Rectal smooth muscle tissue (tissue), 1 donor: ENCODE measurements around the gene LCT.
"Not testable (repeated sequence)": the region's sequence is repeated elsewhere in the genome, so short reads cannot be mapped to it uniquely, and the experiment has no call there.

Experiments
- H3K27ac ChIP-seq: one replicate; pipeline ENCODE4 v1.7.0; 2013; ENCODE audit warnings: low read depth, low read length, inconsistent platforms
- H3K27me3 ChIP-seq: one replicate; pipeline ENCODE4 v1.7.0; 2013; ENCODE audit warnings: low read length; ENCODE audit not compliant: control insufficient read depth, insufficient read depth
- H3K36me3 ChIP-seq: one replicate; pipeline ENCODE4 v1.7.0; 2013; ENCODE audit warnings: low read length; ENCODE audit not compliant: control insufficient read depth, insufficient read depth
- H3K4me1 ChIP-seq: one replicate; pipeline ENCODE4 v1.7.0; 2013; ENCODE audit warnings: low read length; ENCODE audit not compliant: control insufficient read depth, insufficient read depth
- H3K4me3 ChIP-seq: one replicate; pipeline ENCODE4 v1.7.0; 2013; ENCODE audit warnings: low read length
- H3K9ac ChIP-seq: one replicate; pipeline ENCODE4 v1.7.0; 2013; ENCODE audit warnings: low read length

LCT gene

DNA sequence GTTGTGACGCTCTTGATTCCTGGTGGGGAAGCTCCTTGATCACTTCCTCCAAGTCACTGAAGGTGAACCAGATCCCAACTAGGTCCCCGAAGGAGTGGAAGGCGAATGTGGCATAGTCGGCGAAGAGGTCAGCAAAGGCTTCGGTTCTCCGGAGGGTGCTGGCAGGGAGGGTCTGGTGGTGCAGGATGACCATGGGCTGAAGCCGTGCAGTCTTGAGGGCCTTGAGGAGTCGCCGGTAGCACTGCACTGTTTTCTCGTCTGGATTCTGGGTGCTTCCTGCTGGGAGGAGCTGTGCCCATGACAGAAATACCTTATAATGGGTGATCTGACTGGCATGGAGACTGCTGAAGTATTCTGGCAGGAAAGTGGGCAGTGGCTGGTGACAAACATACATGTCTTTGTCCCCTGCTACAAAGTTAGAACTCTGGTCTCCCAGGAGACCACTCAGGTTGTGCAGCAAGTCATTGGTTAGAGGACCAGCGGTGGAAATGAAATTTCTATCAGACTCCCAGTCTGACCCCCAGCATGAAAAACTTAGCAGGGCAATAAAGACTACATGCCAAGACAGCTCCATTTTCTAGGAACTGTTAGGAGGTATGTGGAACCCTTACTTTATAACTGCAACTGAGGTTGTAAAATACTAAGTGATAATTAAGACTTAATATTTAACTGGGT is at the start of gene LCT:
LCT (minus strand) TSS at position 589 of the 675 bp plus-strand sequence; CDS start at position 574, 15 bp downstream.
- H3K27ac ChIP-seq, result no peak within 1 kb of the TSS
- H3K9ac ChIP-seq, result no peak within 1 kb of the TSS
- H3K36me3 ChIP-seq, result no peaks in the 10 kb centered on the region

DNA sequence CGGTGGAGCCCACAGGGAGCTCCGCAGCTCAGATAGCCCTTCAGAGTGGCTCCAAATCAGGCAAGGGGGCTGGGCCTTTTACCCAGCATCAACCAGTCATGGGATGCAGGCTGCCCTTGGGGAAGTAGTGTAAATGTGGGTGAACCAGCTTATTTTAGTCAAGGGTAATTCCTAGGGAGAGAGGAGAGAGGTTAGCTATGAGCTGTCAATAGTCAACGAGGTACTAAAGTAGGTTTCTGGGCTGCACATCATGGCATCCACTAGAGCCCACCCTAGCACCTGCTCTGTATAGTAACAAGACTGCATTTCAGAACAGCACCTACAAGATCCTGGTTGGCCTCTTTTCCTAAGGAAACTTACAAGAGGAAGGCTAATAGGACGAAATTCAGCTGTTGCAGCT is 48.7 kb upstream of the LCT start:
- Histone ChIP-seq H3K27ac (no peak overlapping the region), H3K36me3 (no peaks in the 10 kb centered on the region), H3K4me1 (no peaks in the 10 kb centered on the region), H3K27me3 (no peaks in the 10 kb centered on the region), H3K4me3 (no peak overlapping the region), H3K9ac (no peak overlapping the region)

More for the DNA sequence above, at the start of gene LCT:
- H3K4me1 ChIP-seq, result no peaks in the 10 kb centered on the region
- H3K27me3 ChIP-seq, result no peaks in the 10 kb centered on the region
- H3K4me3 ChIP-seq, result no peak within 1 kb of the TSS

DNA sequence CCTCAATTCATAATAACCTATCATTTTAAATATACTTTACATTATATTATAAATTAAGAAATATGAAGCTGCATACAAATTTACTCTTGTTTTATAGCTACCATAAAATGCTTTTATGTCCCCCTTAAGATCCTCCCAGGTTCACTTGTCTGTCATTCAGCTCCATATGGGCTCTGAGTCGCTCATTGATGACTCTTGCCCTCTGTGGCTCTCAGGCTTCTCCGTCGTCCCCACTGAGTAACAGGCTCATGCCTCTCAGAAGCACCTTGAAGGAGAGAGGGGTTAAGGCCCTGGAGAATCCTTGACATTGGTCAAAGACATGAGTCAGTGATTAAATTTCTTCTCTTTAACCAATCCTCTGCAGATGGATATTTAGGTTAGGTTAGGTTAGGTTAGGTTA is 45.4 kb upstream of the LCT start:
- Histone ChIP-seq H3K36me3 (no peaks in the 10 kb centered on the region), H3K9ac (no peak overlapping the region), H3K27me3 (no peaks in the 10 kb centered on the region), H3K4me1 (no peaks in the 10 kb centered on the region), H3K4me3 (no peak overlapping the region), H3K27ac (no peak overlapping the region)

DNA sequence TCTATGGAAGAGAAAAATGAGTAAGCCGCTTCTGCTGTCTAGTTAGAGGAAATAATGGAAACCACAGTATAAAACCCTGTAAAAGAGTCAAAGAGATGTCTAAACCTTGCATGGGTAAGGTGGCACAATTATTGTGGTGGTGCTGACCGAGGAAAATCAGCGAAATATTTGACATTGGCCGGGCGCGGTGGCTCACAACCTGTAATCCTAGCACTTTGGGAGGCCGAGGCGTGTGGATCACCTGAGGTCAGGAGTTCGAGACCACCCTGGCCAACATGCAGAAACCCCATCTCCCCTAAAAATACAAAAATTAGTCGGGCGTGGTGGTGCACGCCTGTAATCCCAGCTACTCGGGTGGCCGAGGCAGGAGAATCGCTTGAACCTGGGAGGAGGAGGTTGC is 39.8 kb upstream of the LCT start:
- not testable (repeated sequence) for H3K36me3 ChIP-seq, H3K4me1 ChIP-seq, H3K27me3 ChIP-seq, H3K9ac ChIP-seq, H3K27ac ChIP-seq
- peak overlapping the region; percentile 48 for H3K4me3 ChIP-seq

DNA sequence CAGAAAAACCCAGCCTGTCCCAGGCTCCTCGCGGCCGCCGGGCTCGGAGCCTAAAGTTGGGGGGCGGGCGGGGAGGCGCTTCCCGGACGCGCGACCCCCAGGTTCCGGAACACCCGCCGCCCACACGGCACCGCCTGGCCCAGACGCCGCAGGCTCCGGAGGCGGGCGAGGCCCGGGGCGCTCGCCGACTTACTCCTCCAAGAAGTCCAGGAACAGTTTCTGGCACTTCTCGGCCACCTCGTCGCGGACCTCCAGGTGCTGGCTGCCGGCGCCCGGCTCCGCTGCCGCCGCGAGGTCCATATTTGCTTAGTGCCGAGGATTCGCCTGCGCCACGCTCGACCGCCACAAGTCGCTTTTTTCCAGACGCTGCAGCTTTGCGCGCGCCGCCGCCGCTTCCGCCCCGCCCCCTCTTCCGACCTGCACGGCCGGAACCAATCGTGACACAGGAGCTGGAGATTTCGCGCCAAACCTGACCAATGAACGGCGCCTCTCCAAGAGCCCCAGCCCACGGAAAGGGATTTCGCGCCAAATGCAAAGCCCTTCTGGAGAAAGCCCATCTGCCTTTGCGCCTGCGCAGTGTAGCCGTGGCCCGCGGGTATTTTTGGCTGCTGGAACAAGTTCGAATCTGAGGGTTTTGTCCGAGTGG is 39.2 kb upstream of the LCT start, which contains the start of gene MCM6:
MCM6 (minus strand) TSS at position 378 of the 646 bp plus-strand sequence; CDS start at position 300, 78 bp downstream.
- Histone ChIP-seq H3K4me3 (peak within 1 kb of the TSS; percentile 62), H3K9ac (peak within 1 kb of the TSS; percentile 45), H3K27ac (peak within 1 kb of the TSS; percentile 60), H3K4me1 (peaks cover 3% of the 10 kb centered on the region), H3K36me3 (no peaks in the 10 kb centered on the region), H3K27me3 (no peaks in the 10 kb centered on the region)

DNA sequence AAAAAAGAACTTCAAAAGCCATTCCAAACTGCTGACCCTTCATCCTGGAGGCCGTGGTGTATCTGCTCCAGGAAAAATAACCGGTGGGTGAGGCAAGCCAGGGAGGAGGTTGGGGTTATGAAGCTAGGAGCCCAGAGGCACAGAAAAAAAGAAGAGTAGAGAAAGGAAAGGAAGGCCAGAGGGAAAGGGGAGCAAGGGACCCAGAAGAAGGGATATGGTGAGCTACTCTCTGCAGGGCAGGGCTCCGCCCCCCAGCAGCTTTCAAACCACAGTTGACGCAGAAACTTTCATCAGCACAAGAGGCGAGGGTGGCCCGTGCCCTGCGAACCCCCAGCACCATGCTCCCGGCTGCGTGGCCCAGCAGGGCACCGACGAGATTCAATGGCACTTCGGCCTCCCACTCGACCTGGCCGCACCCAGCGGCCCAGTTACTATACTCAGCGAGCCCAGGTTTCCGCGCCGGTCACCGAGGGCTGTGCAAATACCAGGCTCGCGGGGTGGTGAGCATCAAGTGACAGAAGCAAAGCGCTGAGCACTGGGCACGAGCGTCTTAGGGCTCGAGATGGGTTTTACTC is 38.6 kb upstream of the LCT start:
- peak overlapping the region; percentile 60 for H3K27ac ChIP-seq
- peak overlapping the region; percentile 62 for H3K4me3 ChIP-seq
- peaks cover 3% of the 10 kb centered on the region for H3K4me1 ChIP-seq
- H3K36me3 ChIP-seq, result no peaks in the 10 kb centered on the region
- no peaks in the 10 kb centered on the region for H3K27me3 ChIP-seq
- H3K9ac ChIP-seq, result peak overlapping the region; percentile 45

DNA sequence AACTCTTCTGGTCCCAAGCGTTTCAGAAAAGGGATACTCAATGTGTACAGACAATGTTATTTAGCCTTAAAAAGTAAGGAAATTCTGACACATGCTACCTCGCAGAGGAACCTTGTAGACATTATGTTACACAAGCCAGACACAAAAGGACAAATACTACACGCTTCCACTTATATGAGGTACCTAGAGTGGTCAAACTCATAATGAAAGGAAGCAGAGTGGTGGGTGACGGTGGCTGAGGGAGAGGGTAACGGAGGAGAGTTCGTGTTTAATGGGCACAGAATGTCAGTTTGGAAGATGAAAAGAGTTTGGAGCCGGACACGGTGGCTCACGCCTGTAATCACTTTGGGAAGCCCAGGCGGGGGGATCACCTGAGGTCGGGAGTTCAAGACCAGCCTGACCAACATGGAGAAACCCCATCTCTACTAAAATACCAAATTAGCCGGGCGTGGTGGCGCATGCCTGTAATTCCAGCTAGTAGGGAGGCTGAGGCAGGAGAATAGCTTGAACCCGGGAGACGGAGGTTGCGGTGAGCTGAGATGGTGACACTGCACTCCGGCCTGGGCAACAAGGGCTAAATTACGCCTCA is 37.9 kb upstream of the LCT start:
- Histone ChIP-seq H3K27me3 (no peaks in the 10 kb centered on the region), H3K9ac (no peak overlapping the region), H3K4me1 (peaks cover 3% of the 10 kb centered on the region), H3K36me3 (peaks cover 2% of the 10 kb centered on the region), H3K4me3 (peak overlapping the region; percentile 19), H3K27ac (no peak overlapping the region)

DNA sequence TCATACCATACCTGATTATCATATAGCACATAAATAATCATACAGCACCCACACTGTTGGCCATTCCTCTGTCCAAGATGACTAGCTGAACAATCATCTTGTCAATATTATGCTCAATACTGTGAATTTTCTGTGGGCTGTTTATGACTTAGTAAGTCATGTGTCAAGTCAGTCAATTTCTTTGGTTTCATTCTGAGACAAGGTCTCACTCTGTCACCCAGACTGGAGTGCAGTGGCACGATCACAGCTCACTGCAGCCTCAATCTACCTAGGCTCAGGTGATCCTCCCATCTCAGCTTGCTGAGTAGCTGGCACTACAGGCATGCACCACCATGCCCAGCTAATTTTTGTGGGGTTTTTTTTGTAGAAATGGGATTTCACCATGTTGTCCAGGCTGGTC is 33.6 kb upstream of the LCT start:
- Histone ChIP-seq H3K27ac (no peak overlapping the region), H3K27me3 (no peaks in the 10 kb centered on the region), H3K4me1 (peaks cover 3% of the 10 kb centered on the region), H3K9ac (no peak overlapping the region), H3K4me3 (no peak overlapping the region), H3K36me3 (peaks cover 7% of the 10 kb centered on the region)

DNA sequence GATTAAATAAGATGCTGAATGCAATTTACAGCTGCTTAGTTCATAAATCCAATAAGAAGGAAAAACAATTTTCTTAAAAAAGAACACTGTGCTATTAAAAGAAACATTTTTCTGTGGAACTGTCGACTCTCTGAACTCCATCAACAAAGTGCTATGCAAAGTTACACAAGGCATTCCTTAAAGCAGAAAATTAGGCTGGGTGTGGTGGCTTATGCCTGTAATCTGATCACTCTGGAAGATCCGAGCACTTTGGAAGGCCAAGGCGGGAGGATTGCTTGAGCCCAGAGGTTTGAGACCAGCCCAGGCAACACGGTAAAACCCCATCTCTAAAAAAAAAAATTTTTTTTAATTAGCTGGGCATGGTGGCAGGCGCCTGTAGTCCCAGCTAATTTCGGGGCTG is 26.2 kb upstream of the LCT start:
- no peaks in the 10 kb centered on the region for H3K27me3 ChIP-seq
- no peak overlapping the region for H3K4me3 ChIP-seq
- H3K4me1 ChIP-seq, result no peaks in the 10 kb centered on the region
- H3K27ac ChIP-seq, result no peak overlapping the region
- H3K36me3 ChIP-seq, result peaks cover 5% of the 10 kb centered on the region
- H3K9ac ChIP-seq, result no peak overlapping the region

DNA sequence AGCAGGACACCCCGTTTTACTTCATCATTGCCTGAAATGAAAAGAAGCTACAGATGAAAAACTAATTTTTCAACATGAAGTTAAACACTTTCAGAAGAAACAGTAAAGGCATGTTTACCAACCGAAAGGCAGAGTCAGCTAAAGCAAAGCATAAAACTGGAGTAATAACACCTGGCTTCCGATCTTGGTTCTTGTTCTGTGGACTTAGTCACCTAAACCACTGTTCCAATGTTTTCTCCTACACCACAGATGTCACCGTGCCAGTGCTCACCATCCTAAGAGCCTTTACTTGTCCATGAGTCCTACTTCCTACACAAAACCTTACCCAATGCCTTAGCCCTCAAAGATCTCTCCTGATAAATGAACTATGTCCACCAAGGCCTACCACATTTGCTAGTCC is 25.7 kb upstream of the LCT start:
- Histone ChIP-seq H3K27me3 (no peaks in the 10 kb centered on the region), H3K36me3 (peaks cover 5% of the 10 kb centered on the region), H3K4me3 (no peak overlapping the region), H3K27ac (no peak overlapping the region), H3K4me1 (no peaks in the 10 kb centered on the region), H3K9ac (no peak overlapping the region)

DNA sequence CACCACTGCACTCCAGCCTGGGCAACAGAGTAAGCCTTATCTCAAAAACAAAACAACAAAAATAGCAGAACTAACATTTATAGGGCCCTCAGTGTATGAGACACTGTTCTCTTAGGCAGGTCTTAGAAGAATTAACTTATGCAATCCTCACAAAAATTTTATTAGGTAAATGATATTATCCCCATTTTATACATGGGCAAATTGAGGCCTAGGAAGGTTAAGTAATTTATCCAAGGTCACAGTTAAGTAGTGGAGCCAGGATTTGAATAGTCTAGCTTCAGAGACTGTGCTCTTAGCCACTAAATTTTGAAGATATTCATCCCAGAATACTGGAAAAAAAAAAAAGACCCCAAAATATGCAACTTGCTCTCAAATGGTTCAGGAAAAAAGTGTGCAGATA is 16.4 kb upstream of the LCT start:
- no peaks in the 10 kb centered on the region for H3K27me3 ChIP-seq
- peaks cover 6% of the 10 kb centered on the region for H3K36me3 ChIP-seq
- H3K27ac ChIP-seq, result no peak overlapping the region
- no peaks in the 10 kb centered on the region for H3K4me1 ChIP-seq
- no peak overlapping the region for H3K4me3 ChIP-seq
- no peak overlapping the region for H3K9ac ChIP-seq

DNA sequence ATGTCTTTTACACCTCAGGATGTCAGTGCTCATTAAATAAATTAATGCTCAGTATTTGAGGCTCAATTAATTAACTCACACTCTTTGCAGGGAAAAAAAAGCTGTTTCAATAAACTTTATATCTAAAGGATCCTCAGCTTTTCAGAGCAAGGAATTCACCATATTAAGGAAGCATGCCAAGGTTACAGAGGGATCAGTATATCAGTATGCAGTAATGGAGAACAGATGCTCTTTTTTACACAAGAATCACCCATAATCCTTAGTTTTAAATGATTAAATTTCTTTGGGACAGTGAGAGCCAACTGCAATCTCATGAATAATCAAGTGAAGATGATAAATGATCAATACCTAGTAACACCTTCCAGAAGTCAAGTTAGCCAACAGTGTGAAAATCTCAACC is 14.9 kb upstream of the LCT start:
- H3K27me3 ChIP-seq, result no peaks in the 10 kb centered on the region
- H3K9ac ChIP-seq, result no peak overlapping the region
- H3K4me1 ChIP-seq, result no peaks in the 10 kb centered on the region
- no peak overlapping the region for H3K4me3 ChIP-seq
- H3K27ac ChIP-seq, result no peak overlapping the region
- peaks cover 6% of the 10 kb centered on the region for H3K36me3 ChIP-seq
